Measurements from ENCODE around the gene IRGQ. TPM values are rescaled to one million over a fixed set of nuclear protein-coding genes. Genes with fewer than 3 reads are reported as not detected.

IRGQ gene
- total and polyA plus RNA-seq, 2 donors (not counting 3 experiments of a cell fraction or from before 2014, with no cell fraction given), result 15.8 to 33.2 TPM

DNA sequence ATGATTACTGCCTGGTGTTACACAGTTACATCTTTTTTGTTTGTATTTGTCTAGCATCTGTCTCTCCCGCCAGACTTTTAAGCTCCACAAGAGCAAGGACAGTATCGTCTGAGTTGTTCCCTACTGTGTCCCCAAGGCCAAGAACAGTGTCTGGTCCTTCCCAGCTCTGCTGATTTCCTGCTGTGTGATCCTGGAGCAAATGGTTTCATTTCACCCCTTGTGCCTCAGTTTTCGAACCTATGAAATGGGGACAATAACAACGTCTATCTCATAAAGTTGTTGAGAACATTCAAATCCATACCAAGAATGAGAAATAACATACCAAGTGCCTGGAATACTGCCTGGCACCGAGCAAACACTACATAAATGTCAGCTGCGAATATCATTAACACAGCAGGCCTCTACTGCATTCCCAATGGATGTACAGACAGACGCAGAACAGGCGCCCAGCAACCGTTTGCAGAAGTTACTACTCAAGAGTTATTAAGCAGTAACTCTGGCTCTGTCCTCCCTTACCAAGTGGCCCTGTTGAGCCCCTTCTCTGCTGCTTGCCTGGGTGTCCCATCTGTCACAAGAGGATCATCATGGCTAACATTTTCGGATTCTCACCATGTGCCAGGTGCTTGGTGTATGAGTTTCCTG is 32.0 kb downstream of the IRGQ start:
- Histone ChIP-seq H3K4me1 (ENCODE audit: control insufficient read depth, extremely low read depth, insufficient read depth, low read length) (no peaks in the 10 kb centered on the region), H2AFZ (ENCODE audit: low read depth, low read length) (no peak overlapping the region), H3K9me3 (replicated peaks; ENCODE audit: control insufficient read depth, insufficient read depth, low read length) (no peaks in the 10 kb centered on the region), H3K79me2 (ENCODE audit: control insufficient read depth, insufficient read depth, low read length) (no peaks in the 10 kb centered on the region), H3K36me3 (ENCODE audit: control insufficient read depth in 2 of 2, extremely low read depth in 1 of 2, insufficient read depth in 2 of 2, low read length in 2 of 2) (peaks cover 0 to 9% of the 10 kb centered on the region in 2 experiments), H3K9me1 (replicated peaks; ENCODE audit: control insufficient read depth, extremely low read depth, insufficient read depth, low read length) (no peaks in the 10 kb centered on the region), H3K27ac (ENCODE audit: insufficient read depth, low read depth, low read length) (no peak overlapping the region), H3K4me3 (replicated peaks in 1 of 3; ENCODE audit: insufficient read depth in 1 of 3, low read depth in 1 of 3, low read length in 3 of 3) (no peak overlapping the region), H3K27me3 (ENCODE audit: control insufficient read depth in 2 of 2, insufficient read depth in 2 of 2, low read length in 2 of 2) (no peaks in the 10 kb centered on the region), H4K20me1 (replicated peaks; ENCODE audit: control insufficient read depth, extremely low read depth, insufficient read depth, low read length) (no peaks in the 10 kb centered on the region), H3K9ac (replicated peaks; ENCODE audit: extremely low read depth, insufficient read depth, low read length) (no peak overlapping the region), H3K4me2 (ENCODE audit: insufficient read depth, low read length) (no peak overlapping the region)
- POLR2A ChIA-PET, result no interaction called here
- dilution Hi-C loops (cut with MboI; ENCODE audit: extremely low pct_ligation_motif_present, low sequenced_read_pairs), result no loop called here
- FAIRE-seq, result no peak
- BruUV-seq (replicated peaks), result no TSS peak
- DNase-seq (ENCODE audit: low read depth, low spot score), result no peak
- intact Hi-C loops (cut with micrococcal nuclease), result no loop called here
- no peak for TF ChIP-seq EZH2 (IDR thresholded peaks at IDR 0.05; ENCODE audit: borderline replicate concordance, low read depth, low read length, severe bottlenecking)
- TF ChIP-seq JUN (IDR thresholded peaks at IDR 0.05; ENCODE audit: borderline replicate concordance, insufficient read depth, insufficient read length, low read depth), result no peak
- TF ChIP-seq MYC (IDR thresholded peaks at IDR 0.05; ENCODE audit: low read depth, low read length), result no peak
- no peak for TF ChIP-seq POLR2A (IDR thresholded peaks at IDR 0.05; ENCODE audit: low read depth, low read length)
- CTCF ChIA-PET, result interaction anchor here (1.5 to 2.8 kb wide), 2 partner anchors 9 to 30 kb away, joined by 3 to 20 read pairs; no protein-coding TSS in a partner anchor

GRCh38 chr19:43562698-43563241 is 33.2 kb downstream of the IRGQ start:
- H4K20me1 ChIP-seq (replicated peaks; ENCODE audit: control insufficient read depth, extremely low read depth, insufficient read depth, low read length), result no peaks in the 10 kb centered on the region
- no peaks in the 10 kb centered on the region for H3K9me3 ChIP-seq (replicated peaks; ENCODE audit: control insufficient read depth, insufficient read depth, low read length)
- no TSS peak for BruUV-seq (replicated peaks)
- H3K79me2 ChIP-seq (ENCODE audit: control insufficient read depth, insufficient read depth, low read length), result no peaks in the 10 kb centered on the region
- H3K9ac ChIP-seq (replicated peaks; ENCODE audit: extremely low read depth, insufficient read depth, low read length), result no peak overlapping the region
- dilution Hi-C loops (cut with MboI; ENCODE audit: extremely low pct_ligation_motif_present, low sequenced_read_pairs), result no loop called here
- H3K27me3 ChIP-seq (ENCODE audit: control insufficient read depth in 2 of 2, insufficient read depth in 2 of 2, low read length in 2 of 2), result no peaks in the 10 kb centered on the region
- H3K4me2 ChIP-seq (ENCODE audit: insufficient read depth, low read length), result no peak overlapping the region
- H3K9me1 ChIP-seq (replicated peaks; ENCODE audit: control insufficient read depth, extremely low read depth, insufficient read depth, low read length), result no peaks in the 10 kb centered on the region
- H2AFZ ChIP-seq (ENCODE audit: low read depth, low read length), result no peak overlapping the region
- H3K27ac ChIP-seq (ENCODE audit: insufficient read depth, low read depth, low read length), result no peak overlapping the region
- H3K36me3 ChIP-seq (ENCODE audit: control insufficient read depth in 2 of 2, extremely low read depth in 1 of 2, insufficient read depth in 2 of 2, low read length in 2 of 2), result peaks cover 0 to 9% of the 10 kb centered on the region in 2 experiments
- intact Hi-C loops (cut with micrococcal nuclease), result no loop called here
- ChIA-PET CTCF (interaction anchor here (1.0 to 1.5 kb wide), 2 partner anchors 12 to 31 kb away, joined by 3 to 4 read pairs; partner anchors contain the start of gene XRCC1), POLR2A (no interaction called here)
- DNase-seq (ENCODE audit: low read depth, low spot score) (peak; percentile 53), FAIRE-seq (no peak)
- H3K4me3 ChIP-seq (replicated peaks in 1 of 3; ENCODE audit: insufficient read depth in 1 of 3, low read depth in 1 of 3, low read length in 3 of 3), result no peak overlapping the region
- TF ChIP-seq CTCF (IDR thresholded peaks at IDR 0.05; ENCODE audit: extremely low read depth in 1 of 2, insufficient read depth in 1 of 2, low read depth in 1 of 2, low read length in 2 of 2) (no peak), MYC (IDR thresholded peaks at IDR 0.05; ENCODE audit: low read depth, low read length) (no peak), POLR2A (IDR thresholded peaks at IDR 0.05; ENCODE audit: low read depth, low read length) (no peak), GATA2 (IDR thresholded peaks at IDR 0.05; ENCODE audit: insufficient read depth, insufficient read length, low read depth, low read length) (no peak), POLR2AphosphoS5 (IDR thresholded peaks at IDR 0.05; ENCODE audit: insufficient read depth, low read depth, low read length) (no peak), JUN (IDR thresholded peaks at IDR 0.05; ENCODE audit: borderline replicate concordance, insufficient read depth, insufficient read length, low read depth) (no peak), EZH2 (IDR thresholded peaks at IDR 0.05; ENCODE audit: borderline replicate concordance, low read depth, low read length, severe bottlenecking) (no peak), FOS (IDR thresholded peaks at IDR 0.05; ENCODE audit: borderline replicate concordance, insufficient read depth, low read length) (no peak), MAX (IDR thresholded peaks at IDR 0.05; ENCODE audit: insufficient read depth, insufficient read length) (no peak)
- no peaks in the 10 kb centered on the region for H3K4me1 ChIP-seq (ENCODE audit: control insufficient read depth, extremely low read depth, insufficient read depth, low read length)
